Measurements from ENCODE around the gene PIK3R3.

DNA sequence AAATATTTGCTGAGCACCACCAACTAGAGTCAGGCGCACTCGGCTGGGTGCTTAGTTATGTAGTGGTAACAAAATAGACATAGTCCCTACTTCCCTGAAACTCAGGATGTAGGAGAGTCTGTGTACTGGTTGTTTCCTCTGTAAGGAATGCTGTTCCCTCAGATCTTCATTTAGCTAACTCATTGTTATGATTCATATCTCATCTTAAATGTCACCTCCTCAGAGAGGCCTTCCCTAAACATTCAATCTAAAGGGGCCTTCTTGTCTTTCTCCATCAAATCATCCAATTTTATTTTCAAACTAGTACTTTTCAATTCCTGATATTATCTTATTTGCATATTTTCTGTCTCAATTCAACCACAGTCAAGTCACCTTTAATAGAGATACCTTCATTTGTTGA, 132.9 kb downstream of the PIK3R3 start:
- TF ChIP-seq, protein P1, sequence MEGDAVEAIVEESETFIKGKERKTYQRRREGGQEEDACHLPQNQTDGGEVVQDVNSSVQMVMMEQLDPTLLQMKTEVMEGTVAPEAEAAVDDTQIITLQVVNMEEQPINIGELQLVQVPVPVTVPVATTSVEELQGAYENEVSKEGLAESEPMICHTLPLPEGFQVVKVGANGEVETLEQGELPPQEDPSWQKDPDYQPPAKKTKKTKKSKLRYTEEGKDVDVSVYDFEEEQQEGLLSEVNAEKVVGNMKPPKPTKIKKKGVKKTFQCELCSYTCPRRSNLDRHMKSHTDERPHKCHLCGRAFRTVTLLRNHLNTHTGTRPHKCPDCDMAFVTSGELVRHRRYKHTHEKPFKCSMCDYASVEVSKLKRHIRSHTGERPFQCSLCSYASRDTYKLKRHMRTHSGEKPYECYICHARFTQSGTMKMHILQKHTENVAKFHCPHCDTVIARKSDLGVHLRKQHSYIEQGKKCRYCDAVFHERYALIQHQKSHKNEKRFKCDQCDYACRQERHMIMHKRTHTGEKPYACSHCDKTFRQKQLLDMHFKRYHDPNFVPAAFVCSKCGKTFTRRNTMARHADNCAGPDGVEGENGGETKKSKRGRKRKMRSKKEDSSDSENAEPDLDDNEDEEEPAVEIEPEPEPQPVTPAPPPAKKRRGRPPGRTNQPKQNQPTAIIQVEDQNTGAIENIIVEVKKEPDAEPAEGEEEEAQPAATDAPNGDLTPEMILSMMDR (IDR thresholded peaks at IDR 0.05): no peak
- TF ChIP-seq POLR2A (IDR thresholded peaks at IDR 0.05): no peak
